ENCODE results near the gene COL25A1. TPM values are rescaled to one million over a fixed set of nuclear protein-coding genes. Genes with fewer than 3 reads are reported as not detected.

COL25A1 gene
- total and polyA plus RNA-seq, 2 experiments from 2014 or later: 0.28 to 1.9 TPM

GRCh38 chr4:108783665-108784463, 518.6 kb downstream of the COL25A1 start:
- Histone ChIP-seq H3K27me3 (no peaks in the 10 kb centered on the region), H4K20me1 (ENCODE audit: insufficient read depth, poor library complexity, severe bottlenecking) (no peaks in the 10 kb centered on the region), H3K4me2 (no peak overlapping the region), H3K79me2 (no peaks in the 10 kb centered on the region), H3K27ac (no peak overlapping the region), H3K4me3 (no peak overlapping the region), H3K36me3 (replicated peaks; ENCODE audit: insufficient read depth, low read depth) (no peaks in the 10 kb centered on the region), H3K9me2 (replicated peaks; ENCODE audit: insufficient read depth) (no peaks in the 10 kb centered on the region), H3K9me3 (ENCODE audit: low read depth) (no peaks in the 10 kb centered on the region), H3K4me1 (ENCODE audit: insufficient read depth) (no peaks in the 10 kb centered on the region), H2AFZ (no peak overlapping the region)
- peak; percentile 19 for DNase-seq (ENCODE audit: low spot score)
- TF ChIP-seq EZH2 (IDR thresholded peaks at IDR 0.05; ENCODE audit: borderline replicate concordance) (no peak), CTCF (IDR thresholded peaks at IDR 0.05; ENCODE audit: poor library complexity) (peak; percentile 20)
- 75% methylated on average over 3 of the region's 3 CpGs for WGBS (ENCODE audit: low lambda C conversion rate, missing lambda C conversion rate)

GRCh38 chr4:108779958-108780357, 522.5 kb downstream of the COL25A1 start:
- H3K9me2 ChIP-seq (replicated peaks; ENCODE audit: insufficient read depth): no peaks in the 10 kb centered on the region
- H3K4me3 ChIP-seq: no peak overlapping the region
- H3K27me3 ChIP-seq: no peaks in the 10 kb centered on the region
- no peak overlapping the region for H3K27ac ChIP-seq
- no peak overlapping the region for H3K4me2 ChIP-seq
- H3K79me2 ChIP-seq: no peaks in the 10 kb centered on the region
- H4K20me1 ChIP-seq (ENCODE audit: insufficient read depth, poor library complexity, severe bottlenecking): no peaks in the 10 kb centered on the region
- no peak for DNase-seq (ENCODE audit: low spot score)
- no peaks in the 10 kb centered on the region for H3K4me1 ChIP-seq (ENCODE audit: insufficient read depth)
- TF ChIP-seq CTCF (IDR thresholded peaks at IDR 0.05; ENCODE audit: poor library complexity): no peak
- TF ChIP-seq EZH2phosphoT487 (IDR thresholded peaks at IDR 0.05; ENCODE audit: low read depth, severe bottlenecking, unreplicated experiment): no peak
- no peak for TF ChIP-seq EZH2 (IDR thresholded peaks at IDR 0.05; ENCODE audit: borderline replicate concordance)
- no peaks in the 10 kb centered on the region for H3K36me3 ChIP-seq (replicated peaks; ENCODE audit: insufficient read depth, low read depth)
- H2AFZ ChIP-seq: no peak overlapping the region
- H3K9me3 ChIP-seq (ENCODE audit: low read depth): no peaks in the 10 kb centered on the region

GRCh38 chr4:108777388-108777787, 525.1 kb downstream of the COL25A1 start:
- Histone ChIP-seq H3K79me2 (no peaks in the 10 kb centered on the region), H4K20me1 (ENCODE audit: insufficient read depth, poor library complexity, severe bottlenecking) (no peaks in the 10 kb centered on the region), H3K4me1 (ENCODE audit: insufficient read depth) (no peaks in the 10 kb centered on the region), H3K27ac (no peak overlapping the region), H3K36me3 (replicated peaks; ENCODE audit: insufficient read depth, low read depth) (no peaks in the 10 kb centered on the region), H3K4me2 (no peak overlapping the region), H3K9me3 (ENCODE audit: low read depth) (no peaks in the 10 kb centered on the region), H3K27me3 (no peaks in the 10 kb centered on the region), H3K9me2 (replicated peaks; ENCODE audit: insufficient read depth) (no peaks in the 10 kb centered on the region), H3K4me3 (no peak overlapping the region), H2AFZ (no peak overlapping the region)
- DNase-seq (ENCODE audit: low spot score): no peak
- TF ChIP-seq EZH2phosphoT487 (IDR thresholded peaks at IDR 0.05; ENCODE audit: low read depth, severe bottlenecking, unreplicated experiment) (no peak), EZH2 (IDR thresholded peaks at IDR 0.05; ENCODE audit: borderline replicate concordance) (no peak), CTCF (IDR thresholded peaks at IDR 0.05; ENCODE audit: poor library complexity) (no peak)
- WGBS (ENCODE audit: low lambda C conversion rate, missing lambda C conversion rate): 89% methylated on average over 2 of the region's 2 CpGs

All from hepatocyte (in vitro differentiated cells).